COLO668 (cell line): ENCODE data around the gene PDLIM5.

ENCODE experiments used
- DNase-seq: peaks from one replicate; lab custom pipeline; 2025; ENCODE audit not compliant: unreplicated experiment; lab: John Stamatoyannopoulos, UW

Gene PDLIM5

GRCh38 chr4:94525993-94526728 lies 74.4 kb downstream of the PDLIM5 start:
- no peak for DNase-seq

GRCh38 chr4:94527556-94528233 lies 76.0 kb downstream of the PDLIM5 start:
- DNase-seq = no peak

GRCh38 chr4:94528792-94529451 lies 77.2 kb downstream of the PDLIM5 start:
- DNase-seq = no peak

DNA sequence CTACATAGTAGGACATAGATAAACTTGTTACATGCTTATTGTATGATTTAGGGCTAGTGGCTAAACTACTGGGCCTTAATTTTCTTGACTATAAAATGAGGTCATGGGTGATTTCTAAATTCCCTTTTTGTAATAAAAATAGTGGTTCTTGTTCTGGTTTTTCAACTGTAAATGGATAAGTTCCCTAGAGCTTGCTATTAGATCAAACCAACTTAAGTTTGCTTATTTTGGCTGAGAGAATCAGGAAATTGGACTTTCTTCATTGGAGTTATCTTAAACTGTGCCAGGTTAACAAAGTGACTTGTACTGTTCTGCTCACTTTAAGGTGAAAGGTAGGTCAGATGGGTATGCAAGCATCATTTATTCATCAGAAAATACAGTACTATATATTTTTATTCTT lies 78.3 kb downstream of the PDLIM5 start:
- no peak for DNase-seq

DNA sequence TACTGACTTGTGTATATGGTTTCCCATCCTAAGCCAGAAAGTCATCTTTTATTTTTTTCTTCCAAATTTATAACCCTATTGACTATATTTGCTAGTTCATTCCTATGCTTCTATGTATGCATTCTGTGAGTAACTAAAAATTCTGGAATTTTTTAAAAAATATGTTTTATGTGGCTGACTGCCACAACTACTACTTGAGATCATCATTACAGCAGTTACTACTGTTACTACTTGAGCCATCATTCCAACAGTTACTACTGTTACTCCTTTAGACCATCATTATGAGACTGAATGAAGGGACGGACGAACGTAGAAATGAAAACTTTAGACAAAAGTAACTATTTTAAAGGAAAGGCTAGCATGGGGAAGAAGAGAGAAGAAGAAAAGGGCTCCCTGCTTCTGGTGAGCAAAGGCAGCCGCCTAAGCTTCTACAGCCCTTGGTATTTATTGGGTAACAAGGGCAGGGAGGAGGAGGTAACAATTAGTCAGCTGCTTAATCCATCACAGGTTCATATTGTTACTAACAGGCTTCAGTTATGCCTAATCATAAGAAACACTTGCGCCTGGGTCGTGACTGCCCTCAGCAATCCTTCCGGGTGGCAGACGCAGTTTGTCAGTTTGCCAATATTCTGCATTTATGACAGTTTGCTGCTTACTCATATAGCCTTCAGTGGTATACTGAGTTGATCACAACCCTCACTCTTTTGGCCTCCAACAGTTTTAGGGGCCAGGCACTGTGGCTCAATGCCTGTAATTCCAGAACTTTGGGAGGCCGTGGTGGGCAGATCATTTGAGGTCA lies 80.4 kb downstream of the PDLIM5 start:
- DNase-seq = no peak

DNA sequence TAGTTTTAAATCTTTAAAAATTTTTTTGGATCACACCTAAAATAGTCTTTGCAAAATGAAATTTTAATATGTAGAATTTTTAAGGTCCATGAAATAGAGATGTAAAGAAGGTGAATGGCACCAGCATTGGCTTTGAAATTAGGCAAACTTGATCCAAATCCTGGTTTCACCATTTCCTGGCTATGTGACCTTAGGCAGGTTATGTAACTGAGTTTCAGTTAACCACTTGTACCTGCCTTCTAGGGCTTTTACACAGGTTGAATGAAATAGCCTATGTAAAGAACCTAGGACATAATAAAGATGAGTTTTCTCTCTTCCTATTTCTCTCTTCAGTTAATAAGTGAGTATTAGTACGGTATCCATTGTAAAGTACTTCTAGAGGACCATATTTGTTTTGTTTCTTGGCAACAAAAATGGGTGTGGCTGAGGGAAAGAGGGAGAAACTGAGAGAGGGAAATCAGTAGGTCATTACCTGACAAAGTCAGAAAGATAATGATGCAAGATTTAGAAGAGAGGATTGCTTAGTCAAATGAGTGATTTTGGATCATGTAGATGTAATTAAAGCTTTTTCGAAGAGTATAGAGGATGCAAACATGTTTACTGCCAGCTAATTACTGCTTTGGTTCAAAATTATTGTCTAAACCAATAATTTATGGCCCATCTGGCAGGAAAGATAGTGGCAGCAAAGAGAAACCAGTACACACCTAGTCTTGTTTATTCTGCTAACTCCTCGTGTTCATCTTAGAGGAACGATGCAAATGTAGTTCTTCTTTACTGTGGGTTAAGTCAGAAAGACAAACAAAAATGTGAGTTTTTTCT lies 81.9 kb downstream of the PDLIM5 start:
- no peak for DNase-seq

DNA sequence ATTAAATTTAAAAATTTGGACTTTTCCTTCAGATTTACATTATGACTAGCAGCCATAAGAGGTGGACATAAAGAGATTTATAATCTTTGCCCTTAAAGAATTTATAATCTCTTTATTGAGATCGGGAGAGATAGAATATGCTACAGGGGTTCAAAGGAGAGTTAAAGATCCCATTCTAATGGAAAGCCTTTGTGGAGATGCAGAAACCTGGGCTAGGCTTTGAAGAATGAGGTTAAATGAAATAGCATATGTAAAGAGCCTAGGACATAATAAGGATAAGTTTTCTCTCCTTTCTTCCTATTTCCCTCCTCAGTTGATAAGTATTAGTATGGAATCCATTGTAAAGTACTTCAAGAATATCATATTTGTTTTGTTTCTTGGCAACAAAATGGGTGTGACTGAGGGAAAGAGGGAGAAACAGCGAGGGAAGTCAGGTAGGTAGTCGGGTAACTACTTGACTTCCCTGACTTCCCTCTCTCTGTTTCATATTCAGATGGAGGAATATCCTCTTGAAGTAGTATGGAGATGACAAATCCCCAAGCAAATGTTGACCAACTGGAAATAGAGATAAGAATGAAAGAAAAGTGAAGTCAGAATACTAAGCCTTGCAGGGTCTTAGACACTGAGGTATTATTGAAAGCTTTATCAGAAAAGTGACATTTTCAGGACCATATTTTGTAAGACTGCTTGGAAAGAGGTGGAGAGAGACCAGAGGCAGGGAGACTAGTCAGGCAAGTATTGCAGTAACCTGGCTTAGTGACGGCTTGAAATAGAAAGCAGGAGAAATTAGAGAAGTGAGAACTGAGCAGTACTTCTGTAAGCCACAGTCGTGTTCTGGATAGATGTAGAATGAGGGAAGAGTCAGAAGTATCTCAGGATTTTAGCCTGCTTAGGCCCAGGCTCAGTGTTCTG lies 82.9 kb downstream of the PDLIM5 start:
- DNase-seq = no peak

- DNase-seq = no peak
Observed at GRCh38 chr4:94536049-94536448, 84.3 kb downstream of the PDLIM5 start.

- no peak for DNase-seq
Observed at GRCh38 chr4:94536649-94537469, 85.1 kb downstream of the PDLIM5 start.

DNA sequence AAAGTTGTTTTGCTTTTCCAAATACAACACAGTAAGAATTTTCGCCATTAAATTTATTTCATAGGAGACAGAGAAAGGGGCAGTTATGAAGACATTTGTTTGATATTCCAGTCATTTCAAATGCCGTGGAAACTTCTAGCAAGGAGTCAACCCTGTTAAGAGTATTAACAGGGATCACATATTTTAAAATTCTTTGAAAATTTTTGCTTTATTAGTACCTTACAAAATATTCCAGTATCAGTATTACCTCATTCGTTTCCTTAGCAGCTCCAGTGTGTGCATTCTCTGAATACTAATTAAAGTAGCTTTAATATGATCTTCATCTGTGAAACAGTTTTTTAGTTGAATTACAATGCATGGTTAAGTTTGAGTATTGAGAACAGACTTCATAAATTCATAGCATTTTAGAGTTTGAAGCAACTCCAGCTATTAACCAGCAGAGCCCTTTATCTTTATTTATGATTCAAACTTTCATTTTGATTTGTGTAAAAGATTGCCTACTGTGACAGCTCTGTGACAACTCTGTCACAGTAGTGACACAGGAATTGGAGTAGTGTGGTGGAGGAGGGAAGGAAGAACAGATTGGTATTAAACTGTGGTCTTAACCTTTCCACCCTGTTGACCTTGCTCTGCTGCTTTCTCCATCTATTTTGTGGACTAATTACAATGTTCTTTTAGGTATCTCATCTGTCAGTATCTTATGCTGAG lies 86.3 kb downstream of the PDLIM5 start:
- no peak for DNase-seq

DNA sequence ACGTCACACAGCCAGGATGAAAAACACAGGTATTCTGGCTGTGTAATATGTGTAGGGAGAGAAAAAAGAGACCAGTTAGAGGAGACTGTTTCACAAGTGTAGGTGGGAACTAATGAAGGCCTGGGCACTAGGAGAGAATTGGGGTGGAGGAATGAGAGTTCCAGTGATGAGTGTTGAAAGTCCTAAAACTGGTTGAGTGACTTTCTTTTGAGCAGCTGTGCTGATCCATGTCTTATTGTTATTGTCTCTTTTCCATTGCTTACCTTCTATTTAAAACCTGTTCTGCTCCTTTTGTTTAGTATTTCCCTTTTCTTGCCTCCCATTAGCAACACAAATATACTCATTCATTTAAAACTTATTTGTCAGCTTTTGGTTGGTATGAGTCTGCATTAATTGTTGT lies 88.7 kb downstream of the PDLIM5 start:
- no peak for DNase-seq

DNA sequence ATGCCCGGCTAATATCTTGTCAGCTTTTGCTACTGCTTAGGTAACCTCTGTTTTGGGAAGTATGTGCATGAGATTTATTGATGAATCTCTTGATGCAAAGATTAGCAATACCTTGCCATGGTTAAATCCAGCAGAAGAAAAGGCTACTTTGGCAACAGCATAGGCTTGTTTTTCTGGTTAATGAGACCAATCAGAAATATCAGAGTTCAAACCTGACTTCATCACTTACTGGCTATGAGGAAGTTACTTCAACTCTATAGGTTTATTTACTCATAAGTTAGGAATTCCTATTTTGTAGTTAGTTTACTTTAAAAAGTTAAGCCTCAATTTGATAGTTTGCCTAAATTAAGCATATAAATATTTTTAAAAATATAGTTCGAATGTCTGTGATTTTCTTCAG lies 93.1 kb downstream of the PDLIM5 start:
- DNase-seq = no peak

DNA sequence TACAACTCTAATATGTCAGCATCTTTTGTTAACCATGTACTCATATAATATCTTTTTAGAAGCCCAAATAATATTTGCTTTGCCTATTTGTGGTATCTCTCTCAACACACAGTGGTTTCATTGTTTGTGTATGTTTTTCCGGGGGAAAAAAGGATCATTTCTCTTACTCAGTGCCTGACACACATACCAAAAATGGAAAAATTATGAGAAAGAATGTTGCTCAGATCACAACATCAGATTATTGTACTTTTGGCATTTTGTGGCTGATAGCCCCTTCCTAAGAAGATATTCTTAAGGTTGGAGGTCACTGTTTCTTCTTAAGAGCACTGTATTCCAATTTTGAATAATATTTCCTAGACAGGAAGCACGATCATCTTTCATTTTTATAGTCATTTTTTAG lies 93.6 kb downstream of the PDLIM5 start:
- no peak for DNase-seq

DNA sequence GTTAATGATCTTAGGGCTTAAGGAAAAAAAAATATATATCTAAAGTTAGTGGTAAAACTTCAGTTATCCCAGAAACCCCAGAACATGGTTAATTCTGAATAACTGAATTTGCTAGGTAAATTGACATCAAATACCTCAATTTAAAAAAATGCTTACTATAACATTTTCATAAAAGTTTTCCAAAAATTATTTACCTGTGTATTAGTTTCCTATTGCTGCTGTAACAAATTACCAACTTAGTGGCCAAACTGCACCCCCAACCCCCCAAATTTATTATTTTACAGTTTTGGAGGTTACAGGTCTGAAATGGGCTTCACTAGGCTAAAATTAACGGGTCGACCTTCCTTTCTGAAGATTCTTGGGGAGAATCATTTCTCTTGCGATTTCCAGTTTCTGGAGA lies 95.2 kb downstream of the PDLIM5 start:
- DNase-seq = no peak

GRCh38 chr4:94548571-94548970 lies 96.8 kb downstream of the PDLIM5 start:
- DNase-seq = no peak

DNA sequence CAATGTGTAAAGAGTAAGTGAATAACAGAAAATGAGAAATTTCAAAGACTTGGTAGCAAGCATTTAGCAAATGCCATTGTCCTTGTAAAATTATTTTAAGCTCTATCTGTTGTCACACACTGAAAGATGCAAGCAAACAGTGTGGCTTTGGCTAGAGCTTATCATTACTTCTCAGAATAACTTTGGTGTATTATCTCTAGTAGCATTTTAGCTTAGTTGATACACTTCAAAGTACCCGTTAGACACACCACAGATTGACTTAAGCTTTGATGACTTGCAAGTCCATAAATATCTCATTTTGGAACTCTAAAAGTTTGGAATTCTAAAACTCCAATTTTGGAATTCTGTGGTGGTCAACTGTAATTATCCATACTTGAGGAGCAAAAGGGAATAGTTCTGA lies 98.6 kb downstream of the PDLIM5 start:
- DNase-seq = no peak

DNA sequence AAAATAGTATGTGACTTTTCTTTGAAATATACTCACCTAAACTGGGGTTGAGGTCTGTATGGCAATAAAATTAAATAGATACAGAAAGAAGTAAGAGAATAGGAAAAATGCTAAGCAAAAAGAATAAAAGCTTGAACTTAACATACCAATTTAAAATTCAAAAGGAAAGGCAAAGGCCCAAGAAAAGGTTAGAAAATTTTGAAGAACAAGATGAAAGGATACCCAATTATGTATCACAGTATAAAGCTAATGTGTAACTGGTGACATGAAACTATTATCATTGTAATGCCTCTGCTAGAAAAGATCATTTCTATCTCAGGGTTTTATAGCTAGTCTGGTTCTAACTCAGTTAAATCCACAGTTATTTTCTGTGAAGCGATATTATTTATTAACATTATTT lies 99.1 kb downstream of the PDLIM5 start:
- DNase-seq = no peak
